Keratinocyte (primary cell): Measurements from ENCODE around the gene FAM50A. TPM values are rescaled to one million over a fixed set of nuclear protein-coding genes. Genes with fewer than 3 reads are reported as not detected.
A peak's percentile ranks its signal among the peaks of the same experiment; 100 is the strongest.

Source experiments
- DNase-seq: peaks from one replicate; pipeline ENCODE4 v3.0.0-alpha.2; 2011; ENCODE audit warnings: low read depth, missing footprints, low spot score
- FAIRE-seq: peaks from 2 replicates; lab custom pipeline; 2011; peaks lifted over from hg19 to GRCh38; lab: Jason Lieb, UNC
- H2AFZ ChIP-seq: 2 replicates; pipeline ENCODE4 v1.6.0; 2012; ENCODE audit warnings: low read length, control low read depth, inconsistent platforms; ENCODE audit not compliant: control insufficient read depth
- H3K27ac ChIP-seq: 2 replicates; pipeline ENCODE4 v1.5.1; 2011; ENCODE audit warnings: low read length; ENCODE audit not compliant: control insufficient read depth, insufficient read depth
- H3K27me3 ChIP-seq: 3 replicates; pipeline ENCODE4 v1.6.0; 2011; ENCODE audit warnings: low read length; ENCODE audit not compliant: control insufficient read depth, insufficient read depth; ENCODE audit errors: extremely low read depth
- H3K36me3 ChIP-seq, 2 experiments: 2 replicates in 1 of 2; 3 replicates in 1 of 2; pipeline ENCODE4 v1.5.1; 2011; ENCODE audit warnings: low read length in 2 of 2, mild to moderate bottlenecking in 1 of 2; ENCODE audit not compliant: control insufficient read depth in 2 of 2, insufficient read depth in 2 of 2; ENCODE audit errors: extremely low read depth in 1 of 2
- H3K4me1 ChIP-seq: 3 replicates; pipeline ENCODE4 v1.5.1; 2011; ENCODE audit warnings: low read length; ENCODE audit not compliant: control insufficient read depth, insufficient read depth; ENCODE audit errors: extremely low read depth
- H3K4me2 ChIP-seq: 3 replicates; pipeline ENCODE4 v1.6.0; 2011; ENCODE audit warnings: low read depth, low read length; ENCODE audit not compliant: control insufficient read depth, insufficient read depth; ENCODE audit errors: extremely low read depth
- H3K4me3 ChIP-seq, 3 experiments: fragments of 200-600 bp in 1 of 3; sonication (generic) in 1 of 3; 2 replicates in 2 of 3; 3 replicates in 1 of 3; pipeline ENCODE4 v1.5.1; 2011 to 2016; ENCODE audit warnings: low read length in 3 of 3, mild to moderate bottlenecking in 3 of 3, control low read depth in 2 of 3, inconsistent platforms in 1 of 3, low read depth in 1 of 3, mixed read lengths in 1 of 3, mixed run types in 1 of 3, moderate library complexity in 1 of 3; ENCODE audit not compliant: control insufficient read depth in 2 of 3, insufficient read depth in 2 of 3; ENCODE audit errors: extremely low read depth in 1 of 3
- H3K79me2 ChIP-seq: 2 replicates; pipeline ENCODE4 v1.6.0; 2012; ENCODE audit warnings: low read length; ENCODE audit not compliant: control insufficient read depth, insufficient read depth
- H3K9ac ChIP-seq: 3 replicates; pipeline ENCODE4 v1.6.0; 2011; ENCODE audit warnings: low read length; ENCODE audit not compliant: control insufficient read depth, insufficient read depth; ENCODE audit errors: extremely low read depth
- H3K9me1 ChIP-seq: 3 replicates; pipeline ENCODE4 v1.6.0; 2011; ENCODE audit warnings: low read length; ENCODE audit not compliant: control insufficient read depth, insufficient read depth; ENCODE audit errors: extremely low read depth
- H3K9me3 ChIP-seq: 2 replicates; pipeline ENCODE4 v1.5.1; 2012; ENCODE audit warnings: low read depth, low read length; ENCODE audit not compliant: control insufficient read depth
- H4K20me1 ChIP-seq: 3 replicates; pipeline ENCODE4 v1.6.0; 2011; ENCODE audit warnings: low read length; ENCODE audit not compliant: control insufficient read depth, insufficient read depth; ENCODE audit errors: extremely low read depth
- CTCF ChIP-seq, 3 experiments: IDR thresholded peaks in 1 of 3; conservative IDR thresholded peaks in 1 of 3; optimal IDR thresholded peaks in 1 of 3; 2 replicates in 2 of 3; 3 replicates in 1 of 3; pipeline versions ENCODE3 to v1.5.1; 2011; ENCODE audit warnings: low read length in 3 of 3, mild to moderate bottlenecking in 3 of 3, moderate library complexity in 2 of 3, control low read depth in 1 of 3, inconsistent platforms in 1 of 3; ENCODE audit not compliant: insufficient read depth in 2 of 3; ENCODE audit errors: extremely low read depth in 1 of 3
- EZH2 ChIP-seq: IDR thresholded peaks from one replicate; pipeline ENCODE4 v1.6.1; 2012; ENCODE audit warnings: inconsistent platforms, mild to moderate bottlenecking, low read length, moderate library complexity
- dilution Hi-C: fragments of 300-500 bp; cut with MboI; formaldehyde crosslinking; loops from one replicate; pipeline ENCODE4 v1.7.0; 2020; ENCODE audit warnings: low sequenced_read_pairs; ENCODE audit not compliant: extremely low pct_ligation_motif_present
- polyA plus RNA-seq, 5 experiments: library from polyadenylated mRNA; depleted of rRNA in 3 of 5; stranded (reverse) in 3 of 5; stranded (forward) in 1 of 5; unstranded in 1 of 5; fragments of >200 nt; gene quantifications; 1 replicate in 1 of 5; 2 replicates in 3 of 5; 3 replicates in 1 of 5; pipeline versions ENCODE4 v1.2.1 to v1.2.3, GENCODE V29; 2011 to 2012; ENCODE audit warnings: missing spikeins in 2 of 5, low read depth in 1 of 5, low replicate concordance in 1 of 5

The FAM50A gene
- polyA plus RNA-seq, 1 donor (not counting 4 experiments of a cell fraction or from before 2014, with no cell fraction given) = 35.7 TPM

GRCh38 chrX:154490021-154490413 lies 46.1 kb downstream of the FAM50A start:
- H3K4me1 ChIP-seq = peaks cover 7% of the 10 kb centered on the region
- no peak overlapping the region for H2AFZ ChIP-seq
- peak overlapping the region; percentile 42 to 71 (median 43) for H3K4me3 ChIP-seq
- no peaks in the 10 kb centered on the region for H4K20me1 ChIP-seq
- DNase-seq (peak; percentile 1), FAIRE-seq (no peak)
- dilution Hi-C loops = no loop called here
- H3K27ac ChIP-seq = peak overlapping the region; percentile 1
- no peaks in the 10 kb centered on the region for H3K9me1 ChIP-seq
- peaks cover 8% of the 10 kb centered on the region for H3K79me2 ChIP-seq
- peak overlapping the region; percentile 61 for H3K9ac ChIP-seq
- H3K27me3 ChIP-seq = no peaks in the 10 kb centered on the region
- H3K9me3 ChIP-seq = no peaks in the 10 kb centered on the region
- TF ChIP-seq CTCF (optimal IDR thresholded peaks at IDR 0.05 in 1 of 3, IDR thresholded peaks at IDR 0.05 in 1 of 3, conservative IDR thresholded peaks at IDR 0.05 in 1 of 3; ENCODE audit: extremely low read depth in 1 of 3, insufficient read depth in 2 of 3, low read length in 3 of 3) = no peak
- TF ChIP-seq EZH2 = no peak
- peaks cover 0 to 2% of the 10 kb centered on the region in 2 experiments for H3K36me3 ChIP-seq
- peak overlapping the region; percentile 65 for H3K4me2 ChIP-seq

GRCh38 chrX:154490414-154491083 lies 46.6 kb downstream of the FAM50A start, which contains the start of gene SLC10A3:
Gene SLC10A3, minus strand, starts transcription at chrX:154490629. Its CDS starts 1,689 bp downstream, at chrX:154488940.
- Histone ChIP-seq H3K9ac (peak within 1 kb of the TSS; percentile 70), H3K9me1 (no peaks in the 10 kb centered on the region), H3K36me3 (peaks cover 0 to 2% of the 10 kb centered on the region in 2 experiments), H3K27me3 (no peaks in the 10 kb centered on the region), H2AFZ (peak within 1 kb of the TSS; percentile 87), H3K9me3 (no peaks in the 10 kb centered on the region), H3K27ac (peak within 1 kb of the TSS; percentile 78), H3K4me1 (peaks cover 7% of the 10 kb centered on the region), H3K4me2 (peak within 1 kb of the TSS; percentile 77), H3K4me3 (peak within 1 kb of the TSS; percentile 55 to 71 (median 58)), H3K79me2 (peaks cover 5% of the 10 kb centered on the region), H4K20me1 (no peaks in the 10 kb centered on the region)
- dilution Hi-C loops = no loop called here
- FAIRE-seq (no peak), DNase-seq (peak; percentile 60)
- TF ChIP-seq EZH2 (no peak), CTCF (optimal IDR thresholded peaks at IDR 0.05 in 1 of 3, IDR thresholded peaks at IDR 0.05 in 1 of 3, conservative IDR thresholded peaks at IDR 0.05 in 1 of 3; ENCODE audit: extremely low read depth in 1 of 3, insufficient read depth in 2 of 3, low read length in 3 of 3) (no peak)
